ENCODE results near the gene VPS54.

VPS54 gene, protein sequence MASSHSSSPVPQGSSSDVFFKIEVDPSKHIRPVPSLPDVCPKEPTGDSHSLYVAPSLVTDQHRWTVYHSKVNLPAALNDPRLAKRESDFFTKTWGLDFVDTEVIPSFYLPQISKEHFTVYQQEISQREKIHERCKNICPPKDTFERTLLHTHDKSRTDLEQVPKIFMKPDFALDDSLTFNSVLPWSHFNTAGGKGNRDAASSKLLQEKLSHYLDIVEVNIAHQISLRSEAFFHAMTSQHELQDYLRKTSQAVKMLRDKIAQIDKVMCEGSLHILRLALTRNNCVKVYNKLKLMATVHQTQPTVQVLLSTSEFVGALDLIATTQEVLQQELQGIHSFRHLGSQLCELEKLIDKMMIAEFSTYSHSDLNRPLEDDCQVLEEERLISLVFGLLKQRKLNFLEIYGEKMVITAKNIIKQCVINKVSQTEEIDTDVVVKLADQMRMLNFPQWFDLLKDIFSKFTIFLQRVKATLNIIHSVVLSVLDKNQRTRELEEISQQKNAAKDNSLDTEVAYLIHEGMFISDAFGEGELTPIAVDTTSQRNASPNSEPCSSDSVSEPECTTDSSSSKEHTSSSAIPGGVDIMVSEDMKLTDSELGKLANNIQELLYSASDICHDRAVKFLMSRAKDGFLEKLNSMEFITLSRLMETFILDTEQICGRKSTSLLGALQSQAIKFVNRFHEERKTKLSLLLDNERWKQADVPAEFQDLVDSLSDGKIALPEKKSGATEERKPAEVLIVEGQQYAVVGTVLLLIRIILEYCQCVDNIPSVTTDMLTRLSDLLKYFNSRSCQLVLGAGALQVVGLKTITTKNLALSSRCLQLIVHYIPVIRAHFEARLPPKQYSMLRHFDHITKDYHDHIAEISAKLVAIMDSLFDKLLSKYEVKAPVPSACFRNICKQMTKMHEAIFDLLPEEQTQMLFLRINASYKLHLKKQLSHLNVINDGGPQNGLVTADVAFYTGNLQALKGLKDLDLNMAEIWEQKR

DNA sequence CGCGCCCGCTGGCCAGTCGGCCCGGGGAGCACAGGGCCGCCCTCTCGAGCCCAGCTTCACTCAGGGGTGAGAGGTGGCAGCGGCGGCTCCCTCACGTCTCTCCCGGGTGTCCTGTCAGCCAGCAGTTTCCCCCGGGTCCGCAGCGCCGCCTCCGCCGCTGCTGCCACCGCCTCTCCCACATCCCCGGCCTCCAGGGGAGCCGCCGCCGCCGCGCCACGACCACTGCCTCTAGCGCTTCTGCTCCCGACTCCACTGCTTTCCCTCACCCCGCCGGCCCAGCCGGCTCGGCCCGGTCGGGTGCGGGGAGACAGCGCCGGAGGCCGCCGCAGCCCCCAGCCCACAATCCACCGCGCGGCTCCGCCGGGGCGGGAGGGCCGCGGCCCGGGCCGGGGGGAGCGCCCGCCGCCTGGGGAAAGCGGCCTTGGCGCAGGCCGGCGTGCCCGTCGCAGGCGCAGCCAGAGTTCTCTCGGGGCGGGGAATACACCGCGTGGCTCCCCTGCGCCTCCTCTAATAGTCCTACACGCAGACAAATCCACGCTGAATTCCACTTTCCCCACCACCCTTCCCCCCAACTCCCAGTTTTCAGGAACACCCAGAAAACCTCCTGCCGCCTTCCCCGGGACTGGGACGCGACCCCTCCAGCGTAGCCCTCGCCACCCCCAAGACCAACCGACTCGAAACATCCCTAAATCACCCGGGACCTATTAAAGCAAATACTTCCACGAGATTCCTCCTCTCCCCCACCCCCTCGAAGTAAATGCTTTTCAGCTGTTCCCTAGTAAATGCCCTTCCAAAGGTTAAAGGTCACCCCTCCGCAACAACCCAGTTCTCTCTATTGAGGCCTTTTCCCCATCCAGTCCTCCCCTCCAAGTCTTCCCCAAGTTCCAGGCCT, at the start of gene VPS54:
VPS54 (minus strand) TSS at position 346 of the 892 bp plus-strand sequence. CDS start 35,429 bp downstream, outside the sequence.
- peak; percentile 46 for DNase-seq

- no peak for DNase-seq
Observed at GRCh38 chr2:64067326-64067725, 48.1 kb upstream of the VPS54 start.

- DNase-seq: no peak
Observed at GRCh38 chr2:64065516-64065915, 46.3 kb upstream of the VPS54 start.

- no peak for DNase-seq
Observed at GRCh38 chr2:64063924-64064331, 44.7 kb upstream of the VPS54 start.

- no peak for DNase-seq
Observed at GRCh38 chr2:64063454-64063853, 44.2 kb upstream of the VPS54 start.

- no peak for DNase-seq
Observed at GRCh38 chr2:64062840-64063239, 43.6 kb upstream of the VPS54 start.

GRCh38 chr2:64059270-64059669, 40.0 kb upstream of the VPS54 start:
- no peak for DNase-seq

- DNase-seq: no peak
Observed at GRCh38 chr2:64056021-64056420, 36.8 kb upstream of the VPS54 start.

GRCh38 chr2:64054161-64054915, 35.1 kb upstream of the VPS54 start:
- no peak for DNase-seq

GRCh38 chr2:64052463-64053241, 33.4 kb upstream of the VPS54 start:
- DNase-seq: no peak

DNA sequence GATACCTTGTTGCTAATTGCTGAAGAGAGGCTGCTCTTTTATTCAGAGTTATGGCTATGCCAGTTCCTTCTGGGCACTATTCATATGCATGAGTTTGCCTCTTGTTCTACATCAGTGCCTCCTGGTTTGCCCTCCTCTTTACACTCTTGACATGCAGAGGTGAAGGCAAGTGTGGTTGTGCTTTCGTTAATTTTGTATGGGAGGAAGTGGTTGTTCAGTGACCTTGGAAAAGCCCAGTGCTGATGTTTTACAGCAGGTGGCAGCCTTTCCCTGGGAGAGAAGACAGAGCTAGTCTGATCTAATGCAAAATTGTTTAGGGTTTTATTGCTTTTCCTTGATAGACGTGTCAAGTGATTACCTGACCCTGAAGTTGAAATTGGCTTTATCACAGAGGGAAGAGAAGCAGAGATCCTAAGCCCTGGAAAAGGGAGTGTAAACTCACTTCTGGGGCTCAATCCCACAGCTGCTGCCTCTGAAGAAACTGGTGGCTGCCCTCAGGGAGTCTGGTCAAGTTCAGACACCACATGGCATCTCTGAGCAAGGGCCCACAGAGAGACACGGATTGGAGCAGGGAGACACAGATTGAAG, 30.5 kb upstream of the VPS54 start:
- DNase-seq: peak; percentile 65

DNA sequence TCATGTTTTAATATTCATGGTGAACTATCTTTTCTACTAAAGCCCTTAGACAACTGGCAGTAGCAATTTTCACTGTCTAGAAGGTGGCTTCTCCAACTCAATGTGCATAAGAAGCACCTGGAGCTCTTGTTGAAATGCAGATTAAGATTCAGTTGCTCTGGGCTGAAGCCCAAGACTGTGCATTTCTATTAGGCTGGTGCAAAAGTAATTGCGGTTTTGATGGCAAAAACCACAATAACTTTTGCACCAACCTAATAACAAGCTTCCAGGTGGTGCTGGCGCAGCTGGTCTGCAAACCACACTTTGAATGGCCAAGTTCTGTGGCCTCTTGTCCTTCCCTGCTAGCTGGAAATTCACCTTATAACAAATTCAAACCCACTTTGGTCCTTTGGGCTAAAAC, 26.7 kb upstream of the VPS54 start:
- DNase-seq: no peak

DNA sequence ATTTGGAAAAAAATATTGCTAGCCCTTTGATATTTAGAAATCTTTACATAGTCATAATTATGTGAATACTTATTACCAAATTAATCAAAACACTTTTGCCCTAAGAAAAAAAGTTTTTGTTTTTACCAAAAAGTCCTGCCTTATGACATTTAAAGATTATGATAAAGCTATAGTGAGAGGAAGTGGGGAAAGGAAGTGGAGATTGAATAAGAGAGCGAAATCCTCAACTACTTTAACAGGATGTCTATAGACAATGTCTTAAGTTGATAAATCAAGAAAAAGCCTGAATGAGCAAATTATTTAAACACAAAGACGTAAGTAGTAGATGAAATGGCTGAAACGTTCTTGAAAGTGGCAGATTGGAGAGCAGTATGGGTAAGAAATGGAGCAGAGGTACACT, 20.9 kb upstream of the VPS54 start:
- DNase-seq: no peak

DNA sequence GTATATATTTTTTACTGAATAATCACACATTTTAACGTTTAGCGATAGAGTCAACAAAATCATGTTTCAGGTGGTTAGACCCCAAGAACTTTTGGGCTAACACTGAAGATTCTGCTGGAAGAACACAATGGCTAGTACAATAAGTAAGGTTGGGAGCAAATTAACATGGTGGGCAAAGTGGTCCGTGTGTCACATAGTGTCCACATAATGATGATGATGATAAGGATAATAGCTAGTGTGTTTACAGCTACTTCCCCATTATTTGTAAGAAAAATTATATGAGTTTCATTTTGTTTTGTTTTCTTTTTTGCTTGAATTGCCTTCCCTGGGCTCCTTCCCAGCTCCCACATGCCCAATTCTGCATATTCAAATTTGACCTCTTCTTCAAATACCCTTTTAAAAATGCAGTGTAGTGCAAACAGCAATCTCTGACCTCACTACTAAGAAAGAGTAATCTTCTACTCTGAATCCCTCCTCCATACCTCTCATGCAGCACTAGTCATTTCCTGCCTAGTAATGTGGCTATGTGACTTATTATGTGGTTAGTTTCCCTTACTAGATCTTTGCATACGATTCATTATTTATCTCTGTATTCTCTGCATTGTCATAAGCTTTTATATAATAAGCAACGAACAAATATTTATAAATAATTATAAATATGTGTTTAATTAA, 16.9 kb upstream of the VPS54 start:
- DNase-seq: no peak

- no peak for DNase-seq
Observed at GRCh38 chr2:64035072-64035942, 16.1 kb upstream of the VPS54 start.

DNA sequence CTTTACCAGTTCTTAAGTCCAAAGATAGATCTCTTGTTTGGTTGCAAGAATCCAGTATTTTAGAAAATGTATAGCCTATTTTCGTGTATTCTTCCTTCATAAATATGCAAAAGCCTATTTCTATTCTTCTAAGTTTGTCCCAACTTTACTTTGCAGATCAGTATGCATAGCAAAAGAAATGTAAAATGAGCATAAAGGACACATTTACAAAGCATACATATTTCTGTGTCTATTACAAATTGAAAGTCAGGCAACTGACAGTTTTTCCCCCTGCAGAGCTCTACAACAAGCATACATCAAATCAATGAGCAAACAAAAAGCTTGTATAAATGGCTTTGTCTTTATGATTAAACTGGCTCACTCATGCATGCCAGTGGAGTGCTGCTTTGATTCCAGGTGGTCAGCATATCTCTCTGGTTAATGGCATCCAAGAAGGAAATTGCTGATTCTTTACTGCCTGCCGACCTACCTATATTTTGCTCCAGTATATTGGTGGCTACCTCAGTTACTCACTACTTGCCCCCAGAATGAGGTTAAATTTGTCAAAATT, 10.0 kb upstream of the VPS54 start:
- no peak for DNase-seq

GRCh38 chr2:64025741-64026140, 6.5 kb upstream of the VPS54 start:
- no peak for DNase-seq

DNA sequence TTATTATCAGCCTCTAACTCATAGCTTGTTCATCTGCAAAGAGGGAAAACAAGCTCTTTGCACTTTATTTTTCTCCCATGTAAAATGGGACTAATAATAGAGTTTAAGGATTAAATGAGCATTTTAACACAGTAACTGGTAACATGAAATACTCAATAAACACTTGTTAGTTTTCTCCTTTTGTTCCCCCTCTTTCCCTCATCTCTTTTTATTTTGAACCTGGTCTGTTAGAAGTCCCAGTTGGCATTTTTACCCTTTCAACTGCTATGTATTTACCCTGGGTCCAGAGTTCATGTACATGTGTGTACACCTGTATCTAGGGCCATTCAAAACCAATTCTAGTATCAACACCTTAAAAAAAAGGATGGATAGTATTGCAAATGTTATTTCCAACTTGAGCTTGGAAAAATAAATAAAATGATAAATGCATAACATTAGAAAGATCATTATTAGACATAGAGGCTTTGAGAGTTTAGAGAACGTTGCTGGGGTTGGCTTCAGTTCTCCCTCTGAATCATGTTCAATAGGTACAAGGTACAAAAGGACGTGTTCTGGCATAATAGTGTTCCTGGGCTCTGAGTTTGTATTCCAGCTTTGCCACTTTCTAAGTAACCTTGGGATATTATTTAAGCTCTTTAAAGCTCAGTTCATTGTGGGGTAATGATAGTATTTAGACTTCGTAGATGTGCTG, 5.2 kb upstream of the VPS54 start:
- no peak for DNase-seq
